OCI-LY7 (cell line): Measurements from ENCODE around the gene RNF144A.

Experiments used
- CTCF ChIP-seq: fragments of 200-600 bp; sonication (generic); conservative IDR thresholded peaks from 2 replicates; pipeline ENCODE4 v1.5.1; 2014; ENCODE audit warnings: mild to moderate bottlenecking, antibody characterized with exemption, low read length, moderate library complexity, mixed read lengths
- EZH2phosphoT487 ChIP-seq: fragments of 200-600 bp; sonication (generic); IDR thresholded peaks from 2 replicates; pipeline ENCODE4 v1.6.1; 2018; ENCODE audit warnings: low read depth, borderline replicate concordance, mild to moderate bottlenecking, mixed run types, antibody characterized with exemption, low read length, moderate library complexity, mixed read lengths

DNA sequence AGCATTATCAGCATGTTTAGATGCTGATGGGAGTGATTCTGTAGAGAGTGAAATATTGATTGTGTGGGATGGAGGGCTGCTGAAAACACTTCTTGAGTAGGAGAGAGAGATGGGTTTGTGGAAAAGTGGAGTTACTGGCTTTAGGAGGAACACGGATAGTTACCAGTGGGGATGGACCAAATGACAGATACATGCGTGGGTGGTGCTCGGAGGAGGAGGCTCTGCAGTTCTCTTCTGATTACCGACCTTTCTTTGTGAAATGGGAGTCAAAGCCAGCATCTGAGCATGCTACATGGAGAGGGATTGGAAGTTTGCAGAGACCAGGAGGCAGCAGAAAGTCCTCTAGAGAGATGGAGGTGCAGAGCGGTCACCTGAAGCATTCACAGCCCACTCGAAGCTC lies 26.3 kb downstream of the RNF144A start:
- TF ChIP-seq CTCF: no peak
- no peak for TF ChIP-seq EZH2phosphoT487
